DMS 273 treated with DMSO at 0.1 percent for 48 hours (cell line): ENCODE results near the gene OR51E2.

ENCODE experiments used
- DNase-seq: peaks from one replicate; lab custom pipeline; 2025; lab: John Stamatoyannopoulos, UW

The OR51E2 gene

GRCh38 chr11:4662876-4663275 lies 34.8 kb downstream of the OR51E2 start:
- no peak for DNase-seq

GRCh38 chr11:4658629-4659445 lies 38.8 kb downstream of the OR51E2 start:
- no peak for DNase-seq

GRCh38 chr11:4654635-4655369 lies 42.9 kb downstream of the OR51E2 start:
- DNase-seq: no peak

- DNase-seq: no peak
These were observed 49.9 kb downstream of the OR51E2 start for GRCh38 chr11:4647766-4648165.

GRCh38 chr11:4645974-4646373 lies 51.7 kb downstream of the OR51E2 start:
- no peak for DNase-seq

- no peak for DNase-seq
These were observed 53.4 kb downstream of the OR51E2 start for GRCh38 chr11:4644233-4644632.

GRCh38 chr11:4643682-4644081 lies 54.0 kb downstream of the OR51E2 start, which contains the start of gene OR51E1:
Gene OR51E1 (plus strand): TSS chr11:4643982. CDS start chr11:4652527, 8,545 bp downstream.
- no peak for DNase-seq

GRCh38 chr11:4643076-4643475 lies 54.6 kb downstream of the OR51E2 start:
- no peak for DNase-seq

- no peak for DNase-seq
These were observed 55.6 kb downstream of the OR51E2 start for GRCh38 chr11:4642043-4642442.

- DNase-seq: no peak
These were observed 56.2 kb downstream of the OR51E2 start for GRCh38 chr11:4641501-4641900.

- DNase-seq: no peak
These were observed 57.7 kb downstream of the OR51E2 start for GRCh38 chr11:4639931-4640330.

- DNase-seq: no peak
These were observed 60.0 kb downstream of the OR51E2 start for GRCh38 chr11:4637662-4638047.

GRCh38 chr11:4636962-4637661 lies 60.5 kb downstream of the OR51E2 start, which contains the start of gene OR51D1:
Gene OR51D1 (plus strand): TSS chr11:4637477. CDS start chr11:4639791, 2,314 bp downstream.
- DNase-seq: no peak

GRCh38 chr11:4636136-4636535 lies 61.5 kb downstream of the OR51E2 start:
- no peak for DNase-seq
